ENCODE measurements around the gene TPT1. TPM values are rescaled to one million over a fixed set of nuclear protein-coding genes. Genes with fewer than 3 reads are reported as not detected.

Gene TPT1
- total RNA-seq, result 1,580 and 3,445 TPM in 2 replicates

DNA sequence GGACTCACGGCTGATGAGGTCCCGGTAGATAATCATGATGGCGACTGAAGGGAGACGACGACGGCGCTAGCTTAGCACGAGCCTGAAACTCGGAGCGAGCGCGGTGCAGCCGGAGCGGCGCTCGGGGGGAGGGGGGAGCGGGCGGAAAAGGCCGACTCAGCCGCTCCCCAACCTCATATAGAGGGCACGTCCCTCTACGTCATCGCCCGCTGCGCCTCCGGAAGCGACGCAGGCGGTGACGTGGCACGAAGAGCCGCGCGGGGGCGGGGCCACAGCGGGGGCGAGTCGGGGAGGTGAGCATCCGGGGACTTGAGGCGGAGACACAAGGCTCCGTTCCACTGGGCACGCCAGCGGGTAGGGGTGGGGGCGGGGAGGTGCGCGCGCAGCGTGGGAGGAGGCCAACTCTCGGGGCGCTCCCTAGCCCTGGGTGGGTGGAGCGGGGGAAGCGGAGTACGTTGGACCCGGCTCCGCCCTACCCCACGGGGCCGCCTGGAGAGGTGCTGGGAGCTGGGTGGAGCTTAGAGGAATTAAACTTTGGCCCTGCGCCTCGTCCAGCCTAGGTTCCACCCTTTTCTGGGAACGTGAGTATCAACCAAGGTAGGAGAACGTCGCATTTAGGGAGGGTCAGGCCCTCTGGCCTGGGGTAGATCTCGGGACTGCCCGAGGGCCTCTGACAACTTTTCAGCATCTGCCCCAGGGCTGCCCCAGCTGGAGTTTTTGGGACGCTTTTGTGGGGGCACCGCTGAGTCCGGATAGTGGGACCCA, at the start of gene TPT1:
Gene TPT1, minus strand, starts transcription at position 150 of the 765 bp plus-strand sequence. Its CDS starts 114 bp downstream, at position 36.

Other genes with a start within 250 kb of the TPT1 start
- gene GTF2F2, start 220.7 kb downstream of the TPT1 start, total RNA-seq, result 23.4 and 25.1 TPM in 2 replicates
- gene KCTD4, start 140.1 kb downstream of the TPT1 start, total RNA-seq, result 0.28 and 0.38 TPM in 2 replicates
- gene SLC25A30, start 77.2 kb upstream of the TPT1 start, total RNA-seq, result 14.6 and 24.0 TPM in 2 replicates
- 29.5 and 42.0 TPM in 2 replicates for gene COG3, start 123.8 kb upstream of the TPT1 start, total RNA-seq